ENCODE data around the gene PPP1R12A. TPM values are rescaled to one million over a fixed set of nuclear protein-coding genes. Genes with fewer than 3 reads are reported as not detected.

PPP1R12A gene
- total RNA-seq, 2 donors from 2014 or later, result 64.3 to 70.7 TPM

- H3K9me3 ChIP-seq, result no peaks in the 10 kb centered on the region
- H3K27ac ChIP-seq, result no peak overlapping the region
- peaks cover 0 to 37% of the 10 kb centered on the region in 2 donors for H3K4me1 ChIP-seq
- H3K4me3 ChIP-seq, result no peak overlapping the region
- no peaks in the 10 kb centered on the region for H3K27me3 ChIP-seq
- no peak for TF ChIP-seq CTCF (IDR thresholded peaks at IDR 0.05)
- no peaks in the 10 kb centered on the region for H3K36me3 ChIP-seq
- no peak for DNase-seq (ENCODE audit: low spot score)
Observed at GRCh38 chr12:79926951-79927350, 7.9 kb downstream of the PPP1R12A start.

GRCh38 chr12:79925492-79925891 is 9.4 kb downstream of the PPP1R12A start:
- peaks cover 0 to 36% of the 10 kb centered on the region in 2 donors for H3K4me1 ChIP-seq
- no peak for DNase-seq (ENCODE audit: low spot score)
- H3K36me3 ChIP-seq, result no peaks in the 10 kb centered on the region
- H3K9me3 ChIP-seq, result no peaks in the 10 kb centered on the region
- no peaks in the 10 kb centered on the region for H3K27me3 ChIP-seq
- no peak overlapping the region for H3K4me3 ChIP-seq
- H3K27ac ChIP-seq, result no peak overlapping the region
- no peak for TF ChIP-seq CTCF (IDR thresholded peaks at IDR 0.05)

- H3K9me3 ChIP-seq, result no peaks in the 10 kb centered on the region
- TF ChIP-seq CTCF (IDR thresholded peaks at IDR 0.05), result no peak
- no peak overlapping the region for H3K27ac ChIP-seq
- no peaks in the 10 kb centered on the region for H3K27me3 ChIP-seq
- no peak overlapping the region for H3K4me3 ChIP-seq
- no peak for DNase-seq (ENCODE audit: low spot score)
- H3K4me1 ChIP-seq, result peaks cover 0 to 39% of the 10 kb centered on the region in 2 donors
- H3K36me3 ChIP-seq, result no peaks in the 10 kb centered on the region
Observed at GRCh38 chr12:79921786-79922185, 13.1 kb downstream of the PPP1R12A start.

- H3K4me1 ChIP-seq, result peaks cover 0 to 43% of the 10 kb centered on the region in 2 donors
Observed at GRCh38 chr12:79920421-79921238, 14.3 kb downstream of the PPP1R12A start.

GRCh38 chr12:79919762-79920161 is 15.1 kb downstream of the PPP1R12A start:
- Histone ChIP-seq H3K9me3 (no peaks in the 10 kb centered on the region), H3K27me3 (no peaks in the 10 kb centered on the region), H3K27ac (no peak overlapping the region), H3K4me3 (no peak overlapping the region), H3K36me3 (no peaks in the 10 kb centered on the region), H3K4me1 (peaks cover 0 to 44% of the 10 kb centered on the region in 2 donors)
- TF ChIP-seq CTCF (IDR thresholded peaks at IDR 0.05), result no peak
- no peak for DNase-seq (ENCODE audit: low spot score)

More at GRCh38 chr12:79920421-79921238, 14.3 kb downstream of the PPP1R12A start:
- Histone ChIP-seq H3K4me3 (no peak overlapping the region), H3K9me3 (no peaks in the 10 kb centered on the region), H3K27ac (no peak overlapping the region), H3K36me3 (no peaks in the 10 kb centered on the region), H3K27me3 (no peaks in the 10 kb centered on the region)
- DNase-seq (ENCODE audit: low spot score), result no peak
- no peak for TF ChIP-seq CTCF (IDR thresholded peaks at IDR 0.05)
